ENCODE data around the gene AKNAD1.
"Not testable (repeated sequence)": the region's sequence is repeated elsewhere in the genome, so short reads cannot be mapped to it uniquely, and the experiment has no call there.

Gene AKNAD1

DNA sequence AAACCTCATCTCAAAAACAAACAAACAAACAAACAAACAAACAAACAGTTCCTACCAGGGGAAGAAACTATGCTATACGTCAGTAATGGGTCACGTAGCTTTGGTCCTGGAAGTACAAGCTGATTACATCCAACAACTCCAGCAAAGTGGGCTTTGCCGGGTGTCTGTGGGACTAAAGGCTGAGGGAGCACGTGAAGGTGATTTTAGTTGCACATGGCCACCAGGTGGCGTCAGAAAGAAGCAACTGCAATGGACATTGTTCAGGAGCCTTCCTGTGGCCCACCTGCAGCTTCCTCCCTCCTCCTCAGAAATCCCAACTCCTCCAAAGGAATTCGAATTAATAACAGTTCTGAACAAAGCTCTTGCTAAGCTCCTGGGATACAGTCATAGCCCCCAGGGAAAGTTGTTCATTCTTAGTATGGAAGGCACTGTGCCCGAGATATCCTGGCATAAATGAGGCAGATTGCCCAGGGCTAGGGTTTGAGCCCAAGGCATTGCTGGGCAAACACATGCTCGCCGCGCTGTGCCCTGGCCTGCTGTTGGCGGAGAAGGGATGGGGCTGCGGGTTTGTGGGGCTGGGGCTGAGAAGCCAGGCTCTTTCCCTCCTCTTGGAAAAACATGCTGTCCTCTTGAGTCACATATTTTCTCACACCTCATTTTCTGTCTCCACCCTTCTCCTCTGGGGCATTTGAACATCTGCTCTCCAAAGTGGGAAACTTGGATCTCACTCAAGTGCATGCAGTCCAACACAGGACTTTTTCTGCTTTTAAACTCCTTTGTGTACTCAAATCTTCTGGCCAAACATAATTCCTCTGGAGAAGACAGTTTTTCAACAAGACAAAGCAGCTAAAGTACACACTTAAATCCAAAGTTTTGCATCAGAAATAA lies 28.6 kb downstream of the AKNAD1 start:
- DNase-seq, result peak; percentile 81

DNA sequence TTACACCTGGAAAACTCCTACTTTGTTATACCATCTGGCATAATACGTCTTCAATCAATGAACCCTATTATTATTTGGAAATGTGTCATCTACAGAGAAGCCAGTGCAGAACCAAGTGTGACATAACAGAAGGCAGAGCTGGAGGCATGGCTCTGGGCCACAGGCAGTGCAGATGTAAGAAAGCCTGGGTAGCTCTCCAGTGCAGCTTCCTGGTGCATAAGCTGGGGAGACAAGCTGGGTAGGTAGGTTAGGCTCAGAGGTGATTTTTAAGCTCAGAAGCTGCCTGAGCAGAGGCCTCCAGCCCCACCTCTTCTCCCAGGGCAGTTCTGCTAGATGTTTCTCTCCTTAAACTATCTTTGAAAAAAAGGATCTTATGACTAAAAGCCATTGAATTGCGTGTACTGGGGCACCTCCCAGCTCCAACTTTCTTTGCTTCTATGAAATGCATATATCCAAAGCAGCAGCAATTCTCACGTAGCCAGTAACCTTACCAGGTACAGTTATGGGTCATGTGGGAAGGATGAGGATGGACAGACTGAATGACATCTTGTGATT lies 30.7 kb downstream of the AKNAD1 start:
- DNase-seq, result no peak

DNA sequence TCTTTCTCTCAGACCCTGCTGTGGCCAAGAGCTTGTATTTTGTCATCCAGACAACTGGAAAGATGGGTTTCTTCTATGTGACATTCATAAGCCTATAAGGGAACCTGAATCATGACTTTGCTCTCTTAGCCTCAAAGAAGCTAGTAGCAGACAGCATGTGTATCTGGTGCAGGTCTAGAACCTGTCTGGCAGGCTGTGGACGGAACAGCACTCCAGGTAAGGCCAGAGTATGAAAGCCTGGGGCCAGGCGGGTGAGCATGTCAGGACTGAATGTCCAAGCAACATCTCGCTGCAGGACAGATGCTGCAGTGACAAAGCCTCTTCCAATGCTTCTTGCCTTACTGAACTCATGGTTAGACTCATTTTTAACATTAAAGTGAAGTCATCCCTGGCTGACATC lies 32.8 kb downstream of the AKNAD1 start:
- no peak for DNase-seq

DNA sequence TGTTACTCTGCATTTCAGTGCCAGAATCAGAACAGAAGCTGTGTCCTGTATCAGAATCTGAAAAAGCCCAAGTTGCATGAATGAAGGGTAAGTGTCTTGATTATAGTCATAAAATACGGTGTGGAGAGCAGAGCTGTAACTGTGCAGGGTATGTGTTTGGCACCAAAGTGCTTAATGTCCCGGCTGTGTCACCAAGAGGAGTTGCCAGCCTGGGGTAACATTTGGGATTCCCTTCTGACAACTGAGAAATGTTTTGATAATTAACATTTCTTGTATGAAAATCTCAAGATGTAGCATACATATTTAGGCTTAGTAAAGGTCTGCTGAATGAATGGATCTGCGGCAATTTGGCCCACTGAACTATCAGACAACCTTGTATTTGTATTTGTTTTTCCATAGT lies 33.3 kb downstream of the AKNAD1 start:
- no peak for DNase-seq

DNA sequence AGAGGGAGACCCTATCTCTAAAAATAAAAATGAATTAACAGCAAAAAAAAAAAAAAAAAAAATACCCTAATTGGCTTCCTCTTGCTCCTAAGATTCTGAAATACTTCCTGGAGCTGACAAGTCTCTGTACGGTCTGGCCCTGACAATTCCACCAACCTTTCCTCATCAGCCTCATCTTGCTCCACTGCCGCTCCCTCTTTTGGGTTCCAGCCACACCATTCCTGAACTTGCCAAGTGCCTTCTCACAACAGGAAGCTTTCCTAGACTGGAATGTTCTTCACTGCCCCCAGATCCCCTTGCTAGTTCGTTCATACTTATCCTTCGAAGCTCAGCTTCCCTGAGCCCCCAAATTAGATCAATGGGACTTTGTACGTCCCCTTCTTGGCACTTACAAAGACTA lies 37.0 kb downstream of the AKNAD1 start:
- DNase-seq, result no peak

DNA sequence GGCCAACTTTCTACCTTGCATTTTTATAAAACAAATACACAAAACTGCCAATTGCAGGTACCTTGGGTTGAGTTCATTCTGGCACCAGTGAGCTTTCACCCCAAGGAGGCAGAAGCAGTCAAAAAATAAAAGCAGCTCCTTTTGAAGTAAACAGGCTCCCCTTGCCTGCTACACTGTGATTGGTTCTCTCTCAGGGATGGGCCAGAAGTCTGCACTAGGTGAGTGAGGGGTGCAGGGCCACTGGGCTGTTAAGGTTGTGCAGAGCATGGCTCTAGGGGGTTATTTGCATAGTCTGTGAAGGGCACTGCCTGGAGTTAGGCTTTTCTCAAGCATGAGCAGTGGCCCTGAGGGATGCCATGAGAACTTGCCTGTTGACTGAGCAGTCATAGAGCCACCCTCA lies 39.1 kb downstream of the AKNAD1 start:
- DNase-seq, result no peak

DNA sequence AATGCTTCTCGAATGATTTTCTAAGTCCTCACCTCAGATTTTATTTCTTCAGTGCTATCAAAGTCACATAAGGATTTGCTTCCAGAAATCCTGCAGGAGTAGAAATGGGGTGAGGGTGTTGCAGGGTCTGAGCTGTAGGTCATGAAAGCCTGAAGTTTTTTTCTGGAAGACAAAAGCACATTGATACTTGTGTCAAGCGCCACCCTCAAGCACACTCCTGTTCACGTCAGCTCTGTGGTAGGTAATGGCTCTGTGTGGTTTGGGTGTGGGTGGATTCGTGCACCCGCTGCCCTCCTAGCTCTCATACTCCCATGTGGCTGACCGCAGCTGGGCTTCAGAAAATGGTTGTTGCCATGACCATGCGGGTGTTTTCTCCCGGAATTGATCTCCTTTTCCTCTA lies 39.9 kb downstream of the AKNAD1 start:
- DNase-seq, result peak; percentile 25

DNA sequence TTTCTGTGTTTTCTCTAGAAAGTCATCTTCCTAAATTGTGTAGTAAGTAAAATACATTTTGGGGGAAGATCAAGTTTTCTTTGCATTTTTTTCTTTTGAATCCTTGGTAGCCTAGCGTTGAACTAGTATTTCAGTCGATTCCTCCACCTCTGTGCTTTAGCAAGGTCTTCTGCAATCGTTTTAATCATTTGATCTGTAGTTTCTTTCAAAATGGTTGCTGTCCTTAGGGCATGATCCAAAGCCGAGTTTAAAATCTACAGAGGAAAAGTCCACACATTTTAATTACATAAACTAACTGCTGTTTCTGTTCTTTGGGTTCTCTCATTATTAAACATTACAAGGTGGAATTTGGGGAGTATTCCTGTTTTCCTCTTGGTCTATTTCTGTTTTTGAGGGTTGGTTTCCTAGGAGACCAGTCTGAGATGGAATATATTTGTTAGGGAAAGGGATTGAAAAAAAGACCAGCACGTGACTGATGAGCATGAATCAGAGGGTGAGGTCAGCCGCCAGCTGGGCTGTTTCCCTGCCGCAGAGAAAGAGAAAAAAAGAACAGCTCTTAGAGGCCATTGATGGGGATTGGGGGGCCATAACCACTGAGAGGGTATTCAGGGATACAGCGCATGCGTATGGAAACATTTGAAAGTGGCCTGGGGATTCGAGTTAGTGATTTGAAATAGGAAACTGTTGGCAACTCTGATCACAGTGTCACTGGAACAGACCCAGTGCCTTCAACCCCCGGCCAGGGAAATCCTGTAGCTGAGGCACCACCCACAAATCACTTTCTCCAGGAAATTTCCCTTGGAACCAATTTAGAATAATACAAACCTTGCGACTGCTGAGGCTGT lies 40.6 kb downstream of the AKNAD1 start:
- DNase-seq, result peak; percentile 88

DNA sequence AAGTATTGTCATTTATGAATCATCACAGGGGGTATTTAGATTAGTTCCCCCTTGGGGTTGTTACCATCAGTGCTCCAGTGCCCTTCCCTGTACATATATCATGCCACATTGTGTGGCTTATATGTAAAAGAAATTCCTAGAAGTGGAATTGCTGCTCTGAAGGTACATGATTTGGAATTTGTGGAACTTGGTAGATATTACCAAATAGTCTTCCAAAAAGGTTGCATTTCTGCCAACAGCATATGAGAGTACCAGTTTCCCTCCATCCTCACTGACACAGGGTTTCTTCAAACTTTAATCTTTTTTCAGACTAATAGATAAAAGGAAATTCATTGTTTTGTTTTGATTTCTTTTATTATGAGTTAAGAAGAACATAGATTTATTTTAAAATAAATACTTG lies 41.3 kb downstream of the AKNAD1 start:
- DNase-seq, result no peak

DNA sequence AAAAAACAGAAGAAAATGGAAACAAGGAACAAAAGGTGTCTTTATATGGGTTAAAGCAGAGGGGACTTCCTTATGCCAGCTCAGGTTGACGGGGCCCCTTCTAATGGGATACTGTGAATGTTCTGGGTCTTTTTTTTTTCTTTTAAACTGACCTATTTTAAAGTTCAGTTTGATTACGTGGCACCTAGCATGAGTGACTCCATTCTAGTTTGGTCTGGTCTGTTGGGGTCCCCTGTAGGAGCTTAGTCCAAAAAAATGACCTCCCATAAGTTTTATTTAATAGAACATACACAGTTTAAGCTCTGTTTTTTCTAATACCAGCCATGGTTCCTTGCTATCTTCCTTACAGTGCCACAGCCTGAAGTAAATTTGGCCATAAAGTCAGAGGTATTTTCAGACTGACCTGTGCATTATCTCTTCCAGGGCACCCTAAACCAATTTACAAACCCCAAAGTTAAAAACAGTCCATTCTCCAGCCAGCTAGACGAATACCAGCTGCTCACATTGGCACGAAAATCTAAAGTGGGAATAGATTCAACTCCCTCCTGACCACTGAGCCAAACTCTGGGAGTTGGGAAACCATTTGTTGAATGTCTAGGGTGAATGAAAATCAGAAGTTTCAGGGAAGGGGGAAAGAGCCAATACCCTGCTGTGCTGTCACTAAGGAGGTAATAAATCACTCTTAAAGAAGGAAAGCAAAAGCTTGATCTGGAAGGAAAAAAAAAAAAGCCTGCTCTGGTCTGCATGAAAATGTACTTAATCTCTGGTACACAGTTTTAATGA lies 42.4 kb downstream of the AKNAD1 start:
- peak; percentile 7 for DNase-seq

DNA sequence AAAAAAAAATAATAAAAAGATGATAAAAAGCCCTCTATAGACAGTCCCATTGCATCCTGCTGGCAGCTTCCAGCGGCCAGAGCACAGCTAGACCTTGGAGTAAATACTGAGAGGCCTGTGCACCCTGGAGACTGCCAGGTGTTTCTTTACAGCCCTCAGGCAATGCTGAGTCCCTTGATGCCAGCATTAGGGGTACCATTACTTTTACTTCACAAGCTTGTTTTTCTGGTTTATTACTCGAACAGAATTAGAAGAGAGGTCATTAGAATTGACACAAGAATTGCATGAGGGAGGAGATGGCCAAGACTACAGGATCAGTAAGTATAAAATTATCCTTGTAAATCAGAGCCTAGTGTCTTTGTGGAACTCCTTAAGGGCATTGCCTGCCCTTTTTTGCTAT lies 43.6 kb downstream of the AKNAD1 start:
- peak; percentile 80 for DNase-seq

DNA sequence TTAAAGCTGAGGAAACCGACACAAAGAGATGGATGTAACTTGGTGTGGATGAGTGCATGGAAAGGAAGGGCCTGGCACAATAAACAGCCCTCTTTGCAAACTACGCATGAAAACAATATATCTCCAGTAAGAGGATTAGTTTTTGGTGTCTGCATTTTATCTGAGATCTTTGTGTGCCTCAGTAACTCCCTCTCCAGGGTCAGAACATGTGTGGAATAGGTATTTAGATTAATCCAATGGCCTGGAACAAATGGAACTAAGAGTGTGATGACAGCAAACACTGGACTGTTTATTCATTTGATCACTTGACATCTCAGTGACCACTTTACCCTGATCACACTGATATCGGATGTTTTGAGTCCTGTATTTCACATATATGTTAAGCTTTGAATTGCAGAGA lies 45.3 kb downstream of the AKNAD1 start:
- no peak for DNase-seq

DNA sequence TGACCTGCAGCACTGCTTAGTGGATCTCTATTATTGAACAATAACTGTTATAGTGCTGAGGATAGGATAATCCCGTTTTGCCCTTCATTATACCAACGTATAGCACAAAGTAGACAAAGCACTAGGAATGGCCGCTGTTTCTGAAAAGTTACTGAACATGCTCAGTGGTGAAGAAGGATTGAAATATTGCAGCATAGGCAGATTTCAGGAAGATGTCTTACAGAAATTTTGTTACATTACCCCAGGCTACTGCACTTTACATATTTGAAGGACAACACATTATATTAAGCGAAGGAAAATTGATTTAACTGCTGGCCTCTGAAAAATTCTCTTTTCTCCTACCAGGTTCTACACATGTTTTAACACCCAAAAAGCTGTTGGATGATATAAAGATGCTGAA lies 48.5 kb downstream of the AKNAD1 start:
- DNase-seq, result no peak

DNA sequence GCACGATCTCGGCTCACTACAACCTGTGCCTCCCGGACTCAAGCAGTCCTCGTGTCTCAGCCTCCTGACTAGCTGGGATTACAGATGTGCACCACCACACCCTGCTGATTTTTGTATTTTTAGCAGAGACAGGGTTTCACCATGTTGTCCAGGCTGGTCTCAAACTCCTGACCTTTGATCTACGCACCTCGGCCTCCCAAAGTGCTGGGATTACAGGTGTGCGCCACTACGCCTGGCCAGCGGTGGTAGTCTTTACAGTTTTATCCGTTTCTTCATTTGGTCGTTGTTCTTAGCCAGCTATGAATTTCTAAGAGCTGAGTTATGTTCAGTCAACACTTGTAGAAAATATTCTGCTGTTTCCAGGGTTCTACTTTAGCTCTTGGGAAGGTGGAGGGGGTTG lies 53.3 kb downstream of the AKNAD1 start:
- no peak for DNase-seq

DNA sequence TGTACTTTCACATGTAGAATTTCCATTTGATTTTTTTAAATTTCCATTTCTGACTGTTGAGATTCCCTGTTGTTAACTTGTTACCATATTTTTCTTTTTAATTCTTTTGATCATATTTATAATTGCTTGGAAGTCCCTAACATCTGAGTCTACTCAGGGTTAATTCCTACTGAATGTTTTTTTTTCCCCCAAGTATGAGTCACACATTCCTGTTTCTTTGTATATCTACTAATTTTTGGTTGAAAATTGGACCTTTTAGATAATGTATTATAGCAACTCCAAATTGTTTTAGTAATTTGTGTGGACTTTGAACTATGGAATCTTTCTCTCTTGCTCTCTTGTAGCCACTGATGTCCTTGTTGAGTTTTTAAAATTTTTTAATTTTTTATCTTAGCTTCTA lies 55.8 kb downstream of the AKNAD1 start:
- DNase-seq, result no peak

DNA sequence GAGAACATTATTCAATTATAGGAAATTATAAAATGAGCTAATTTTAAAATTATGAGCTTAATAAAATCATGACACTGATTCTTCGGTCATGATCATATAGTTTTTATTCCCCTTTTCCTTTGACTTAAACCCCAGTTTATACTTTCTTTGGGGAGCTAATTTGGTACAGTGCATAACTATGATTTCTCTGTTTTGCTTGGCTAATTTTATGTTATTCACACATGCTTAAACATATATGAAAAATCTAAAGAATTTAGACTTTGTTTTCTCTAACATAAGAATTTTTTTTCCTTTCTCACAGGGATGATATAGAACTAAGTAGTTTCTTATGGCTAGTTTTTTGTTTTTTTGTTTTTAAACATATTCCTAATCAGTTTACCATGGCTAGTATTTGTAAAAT lies 57.9 kb downstream of the AKNAD1 start:
- DNase-seq, result no peak

DNA sequence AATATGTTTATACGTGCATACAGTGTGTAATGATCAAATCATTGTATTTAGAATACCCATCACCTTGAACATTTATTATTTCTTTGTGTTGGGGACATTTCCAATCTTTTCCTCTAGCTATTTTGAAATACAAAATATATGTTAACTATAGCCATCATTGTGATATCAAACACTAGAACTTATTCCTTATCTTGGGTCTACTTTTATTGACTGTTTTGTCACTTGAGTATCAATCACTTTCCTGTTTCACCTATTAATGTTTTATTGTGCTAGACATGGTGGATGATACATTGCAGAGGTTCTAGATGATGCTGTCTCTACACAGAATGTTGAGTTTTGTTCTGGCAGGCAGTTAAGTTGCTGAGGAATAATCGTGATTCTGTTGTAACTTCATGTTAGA lies 64.5 kb downstream of the AKNAD1 start:
- DNase-seq, result no peak

DNA sequence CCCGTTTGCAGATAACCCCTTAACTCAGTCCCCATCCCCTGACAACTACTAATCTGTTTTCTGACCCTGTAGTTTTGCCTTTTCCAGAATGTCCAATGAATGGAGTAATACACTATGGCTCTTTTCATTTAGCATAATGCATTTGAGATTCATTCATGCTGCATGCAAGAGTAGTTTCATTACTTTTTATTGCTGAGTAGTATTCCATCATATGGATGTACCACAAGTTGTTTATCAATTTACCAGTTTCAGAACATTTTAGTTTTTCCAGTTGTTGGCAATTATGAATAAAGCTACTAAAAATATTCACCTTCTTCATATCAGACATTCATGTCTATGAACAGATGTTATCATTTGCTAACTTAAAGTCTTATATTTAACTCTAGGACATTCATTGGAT lies 65.1 kb downstream of the AKNAD1 start:
- no peak for DNase-seq

DNA sequence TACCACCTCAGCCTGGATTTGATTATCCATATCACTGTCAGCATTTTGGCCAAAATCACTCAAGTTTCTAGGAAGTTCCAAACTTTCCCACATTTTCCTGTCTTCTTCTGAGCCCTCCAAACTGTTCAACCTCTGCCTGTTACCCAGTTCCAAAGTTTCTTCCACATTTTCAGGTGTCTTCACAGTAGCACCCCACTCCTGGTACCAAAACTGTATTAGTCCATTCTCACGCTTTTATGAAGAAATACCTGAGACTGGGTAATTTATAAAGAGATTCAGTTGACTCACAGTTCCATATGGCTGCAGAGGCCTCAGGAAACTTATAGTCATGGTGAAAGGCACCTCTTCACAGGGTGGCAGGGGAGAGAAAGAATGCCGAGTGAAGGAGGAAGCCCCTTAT lies 71.0 kb downstream of the AKNAD1 start:
- DNase-seq, result no peak

DNA sequence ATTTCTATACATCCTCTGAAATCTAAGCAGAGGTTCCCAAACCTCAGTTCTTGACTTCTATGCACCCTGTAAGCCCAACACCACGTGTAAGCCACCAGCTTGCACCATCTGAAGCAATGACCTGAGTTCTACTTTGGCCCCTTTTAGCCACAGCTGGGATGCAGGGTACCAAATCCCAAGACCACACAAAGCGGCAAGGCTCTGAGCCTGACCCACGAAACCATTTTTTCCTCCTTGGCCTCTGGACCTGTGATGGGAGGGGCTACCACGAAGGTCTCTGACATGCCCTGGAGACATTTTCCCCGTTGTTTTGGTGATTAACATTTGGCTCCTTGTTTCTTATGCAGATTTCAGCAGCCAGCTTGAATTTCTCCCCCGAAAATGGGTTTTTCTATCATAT lies 71.6 kb downstream of the AKNAD1 start:
- DNase-seq, result no peak

DNA sequence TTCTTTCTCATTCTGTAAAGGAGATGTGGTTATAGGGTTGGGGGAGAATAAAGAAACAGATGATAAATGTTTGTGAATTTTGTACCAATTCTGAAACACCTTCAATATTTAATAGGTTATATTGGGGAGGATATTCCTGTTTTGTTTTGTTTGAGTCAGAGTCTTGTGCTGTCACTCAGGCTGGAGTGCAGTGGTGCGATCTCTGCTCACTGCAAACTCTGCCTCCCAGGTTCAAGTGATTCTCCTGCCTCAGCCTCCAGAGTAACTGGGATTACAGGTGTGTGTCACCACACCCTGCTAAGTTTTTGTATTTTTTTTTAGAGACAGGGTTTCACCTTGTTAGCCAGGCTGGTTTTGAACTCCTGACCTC lies 75.3 kb downstream of the AKNAD1 start:
- DNase-seq, result not testable (repeated sequence)

DNA sequence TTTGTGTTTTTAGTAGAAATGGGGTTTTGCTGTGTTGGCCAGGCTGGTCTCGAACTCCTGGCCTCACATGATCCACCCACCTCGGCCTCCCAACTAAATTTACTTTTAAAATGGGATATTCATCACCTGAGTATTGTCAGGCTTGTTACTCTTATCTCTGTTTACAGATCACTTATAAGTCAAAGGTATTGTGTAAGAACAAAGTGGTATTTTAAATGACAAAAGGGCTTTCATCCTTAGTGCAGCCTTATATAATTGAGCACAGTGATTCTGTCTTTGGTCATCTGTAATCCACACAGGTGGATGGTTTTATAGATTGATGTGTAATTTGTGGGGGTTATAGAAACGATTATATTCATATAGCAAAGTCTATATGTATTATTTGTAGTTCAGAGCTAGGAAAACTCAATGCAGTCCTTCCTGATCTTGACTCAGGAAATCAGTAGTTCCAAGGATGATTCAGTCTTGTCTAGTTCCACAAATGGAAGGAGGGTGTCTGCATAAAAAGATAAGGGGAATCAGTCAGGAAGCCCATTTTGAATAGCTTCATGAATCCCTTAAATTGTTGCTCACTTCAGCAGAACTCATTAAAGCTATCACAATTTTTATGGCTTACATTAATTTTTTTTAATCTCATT lies 75.8 kb downstream of the AKNAD1 start:
- peak; percentile 81 for DNase-seq

DNA sequence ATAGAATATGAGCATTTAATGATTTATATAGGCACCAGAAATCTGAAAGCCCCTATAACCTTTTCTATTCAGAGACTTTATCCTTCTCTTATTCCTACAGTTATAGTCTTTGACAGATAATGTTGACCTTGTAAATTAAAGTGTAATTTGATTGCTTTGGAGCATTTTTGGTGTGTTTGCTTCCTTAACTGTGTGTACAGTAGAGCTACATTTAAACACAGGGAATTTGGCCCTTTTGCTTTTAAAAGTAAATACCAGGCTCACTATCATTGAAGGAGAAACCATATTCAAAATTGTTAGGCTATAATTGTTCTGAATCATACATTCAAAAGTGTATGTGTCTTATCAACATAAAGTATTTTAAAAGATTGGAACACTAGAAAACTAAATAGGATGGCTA lies 77.4 kb downstream of the AKNAD1 start:
- no peak for DNase-seq

Data from NCI-H146 (cell line).